Breast epithelium (tissue), 3 donors: ENCODE results near the gene PRRT1B.

Experiments
- POLR2AphosphoS5 ChIP-seq, 3 donors: sonication (generic); formaldehyde crosslinking; IDR thresholded peaks; one replicate each; pipeline ENCODE4 v1.6.1; 2017; ENCODE audit warnings: antibody characterized with exemption in 3 of 3
- TF ChIP-seq, protein P1 (sequence below), 3 donors: fragments of 450-650 bp; IDR thresholded peaks; one replicate each; pipeline ENCODE4 v1.5.1; 2016 to 2017; ENCODE audit warnings: antibody characterized with exemption in 3 of 3, mild to moderate bottlenecking in 3 of 3, moderate library complexity in 3 of 3

GRCh38 chr9:131516930-131517329 lies 28.4 kb upstream of the PRRT1B start:
- no peak for TF ChIP-seq POLR2AphosphoS5 (IDR thresholded peaks at IDR 0.05)
- TF ChIP-seq, protein P1, sequence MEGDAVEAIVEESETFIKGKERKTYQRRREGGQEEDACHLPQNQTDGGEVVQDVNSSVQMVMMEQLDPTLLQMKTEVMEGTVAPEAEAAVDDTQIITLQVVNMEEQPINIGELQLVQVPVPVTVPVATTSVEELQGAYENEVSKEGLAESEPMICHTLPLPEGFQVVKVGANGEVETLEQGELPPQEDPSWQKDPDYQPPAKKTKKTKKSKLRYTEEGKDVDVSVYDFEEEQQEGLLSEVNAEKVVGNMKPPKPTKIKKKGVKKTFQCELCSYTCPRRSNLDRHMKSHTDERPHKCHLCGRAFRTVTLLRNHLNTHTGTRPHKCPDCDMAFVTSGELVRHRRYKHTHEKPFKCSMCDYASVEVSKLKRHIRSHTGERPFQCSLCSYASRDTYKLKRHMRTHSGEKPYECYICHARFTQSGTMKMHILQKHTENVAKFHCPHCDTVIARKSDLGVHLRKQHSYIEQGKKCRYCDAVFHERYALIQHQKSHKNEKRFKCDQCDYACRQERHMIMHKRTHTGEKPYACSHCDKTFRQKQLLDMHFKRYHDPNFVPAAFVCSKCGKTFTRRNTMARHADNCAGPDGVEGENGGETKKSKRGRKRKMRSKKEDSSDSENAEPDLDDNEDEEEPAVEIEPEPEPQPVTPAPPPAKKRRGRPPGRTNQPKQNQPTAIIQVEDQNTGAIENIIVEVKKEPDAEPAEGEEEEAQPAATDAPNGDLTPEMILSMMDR (IDR thresholded peaks at IDR 0.05): no peak
